GM06990 (cell line): ENCODE results near the gene RBM47.

Source experiments
- DNase-seq: peaks from one replicate; pipeline ENCODE4 v3.0.0-alpha.2; 2011; ENCODE audit not compliant: insufficient read length; ENCODE audit errors: extremely low read depth
- H3K27me3 ChIP-seq: replicated peaks from 2 replicates; pipeline ENCODE4 v1.6.0; 2011; ENCODE audit warnings: low read length; ENCODE audit not compliant: control insufficient read depth, insufficient read depth
- H3K36me3 ChIP-seq: 2 replicates; pipeline ENCODE4 v1.5.1; 2011; ENCODE audit warnings: low read length; ENCODE audit not compliant: control insufficient read depth, insufficient read depth
- H3K4me3 ChIP-seq: replicated peaks from 2 replicates; pipeline ENCODE4 v1.5.1; 2011; ENCODE audit warnings: low read depth, mild to moderate bottlenecking, control low read depth, low read length
- TF ChIP-seq, protein P1 (sequence below): IDR thresholded peaks from 2 replicates; pipeline ENCODE4 v1.5.1; 2011; ENCODE audit warnings: low read length, control low read depth, mild to moderate bottlenecking, inconsistent platforms; ENCODE audit not compliant: insufficient read depth, poor library complexity, severe bottlenecking

The RBM47 gene

DNA sequence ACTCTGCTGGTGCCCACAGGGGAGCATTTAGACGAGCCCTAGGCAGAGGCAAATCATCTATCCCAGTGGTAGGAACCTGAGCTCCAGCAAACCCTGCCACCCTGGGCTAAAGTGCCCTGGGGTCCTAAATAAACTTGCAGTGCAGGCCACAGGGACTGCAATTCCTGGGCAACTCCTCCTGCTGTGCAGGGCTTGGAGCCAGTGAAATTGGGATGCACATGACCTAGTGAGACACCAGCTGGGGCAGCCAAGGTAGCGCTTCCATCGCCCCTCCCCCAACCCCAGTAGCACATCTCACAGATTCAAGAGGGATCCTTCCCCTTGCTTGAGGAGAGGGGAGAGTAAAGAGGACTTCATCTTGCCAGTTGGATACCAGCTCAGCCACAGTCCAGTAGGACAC lies 250.4 kb downstream of the RBM47 start:
- no peaks in the 10 kb centered on the region for H3K36me3 ChIP-seq
- no peaks in the 10 kb centered on the region for H3K27me3 ChIP-seq
- no peak overlapping the region for H3K4me3 ChIP-seq
- TF ChIP-seq, protein P1, sequence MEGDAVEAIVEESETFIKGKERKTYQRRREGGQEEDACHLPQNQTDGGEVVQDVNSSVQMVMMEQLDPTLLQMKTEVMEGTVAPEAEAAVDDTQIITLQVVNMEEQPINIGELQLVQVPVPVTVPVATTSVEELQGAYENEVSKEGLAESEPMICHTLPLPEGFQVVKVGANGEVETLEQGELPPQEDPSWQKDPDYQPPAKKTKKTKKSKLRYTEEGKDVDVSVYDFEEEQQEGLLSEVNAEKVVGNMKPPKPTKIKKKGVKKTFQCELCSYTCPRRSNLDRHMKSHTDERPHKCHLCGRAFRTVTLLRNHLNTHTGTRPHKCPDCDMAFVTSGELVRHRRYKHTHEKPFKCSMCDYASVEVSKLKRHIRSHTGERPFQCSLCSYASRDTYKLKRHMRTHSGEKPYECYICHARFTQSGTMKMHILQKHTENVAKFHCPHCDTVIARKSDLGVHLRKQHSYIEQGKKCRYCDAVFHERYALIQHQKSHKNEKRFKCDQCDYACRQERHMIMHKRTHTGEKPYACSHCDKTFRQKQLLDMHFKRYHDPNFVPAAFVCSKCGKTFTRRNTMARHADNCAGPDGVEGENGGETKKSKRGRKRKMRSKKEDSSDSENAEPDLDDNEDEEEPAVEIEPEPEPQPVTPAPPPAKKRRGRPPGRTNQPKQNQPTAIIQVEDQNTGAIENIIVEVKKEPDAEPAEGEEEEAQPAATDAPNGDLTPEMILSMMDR, result no peak
- DNase-seq, result no peak

DNA sequence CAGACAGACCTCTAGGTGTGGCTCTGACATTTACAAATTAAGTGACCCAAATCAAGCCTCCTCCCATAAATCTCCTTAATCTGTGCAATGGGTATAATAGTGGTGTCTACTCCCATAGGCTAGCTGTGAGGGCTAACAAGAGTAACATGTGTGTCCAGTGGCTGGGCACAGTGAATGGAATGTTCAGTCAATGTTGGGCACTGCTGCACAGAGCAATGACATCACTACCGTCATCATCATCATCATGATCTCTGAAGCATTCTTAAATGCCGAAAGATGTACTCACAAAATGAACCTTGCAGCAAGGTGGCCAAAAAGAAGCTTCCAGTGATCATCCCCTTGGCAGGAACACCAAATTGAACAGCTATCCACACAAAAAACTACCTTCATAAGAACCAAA lies 251.0 kb downstream of the RBM47 start:
- Histone ChIP-seq H3K4me3 (no peak overlapping the region), H3K36me3 (no peaks in the 10 kb centered on the region), H3K27me3 (no peaks in the 10 kb centered on the region)
- TF ChIP-seq, protein P1, result no peak
- DNase-seq, result no peak

DNA sequence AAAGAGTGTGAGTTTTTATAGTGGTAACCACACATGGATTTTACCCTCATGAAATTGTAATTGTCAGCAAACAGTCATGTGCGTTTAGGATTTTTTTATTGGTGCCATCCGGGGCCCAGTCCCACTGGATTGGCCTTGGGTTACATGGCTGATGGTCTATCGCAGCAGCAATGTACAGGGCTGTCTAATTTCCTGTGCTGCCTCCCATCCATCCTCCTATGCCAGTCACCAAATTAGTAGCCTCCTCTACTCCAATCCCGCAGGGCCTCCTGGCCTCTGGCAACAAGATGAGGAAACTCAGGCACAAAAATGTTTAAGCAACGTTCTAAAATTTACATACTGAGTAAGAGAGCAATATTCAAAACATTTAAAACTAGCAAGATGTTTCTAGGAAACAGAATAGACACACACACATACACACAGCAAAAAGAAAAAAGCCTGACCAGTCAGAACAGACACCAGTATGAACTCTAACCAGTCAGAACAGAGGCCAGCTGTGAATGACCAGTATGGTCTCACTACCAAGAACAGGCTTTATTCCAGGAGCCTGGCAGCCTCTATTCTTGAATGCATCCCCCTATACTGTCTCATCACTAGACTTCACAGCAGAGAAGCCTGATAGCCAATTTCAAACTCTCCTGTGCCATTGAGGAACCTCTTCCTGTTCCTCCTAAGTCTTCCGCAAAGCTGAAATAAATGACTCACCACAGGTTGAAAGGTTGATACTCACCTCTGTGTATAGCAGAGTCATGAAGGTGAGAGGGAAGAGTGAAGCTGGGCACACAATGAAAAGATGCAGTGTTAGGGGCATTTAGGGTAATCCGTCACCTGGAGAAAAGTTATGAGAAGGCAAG lies 251.9 kb downstream of the RBM47 start:
- Histone ChIP-seq H3K36me3 (no peaks in the 10 kb centered on the region), H3K4me3 (no peak overlapping the region), H3K27me3 (no peaks in the 10 kb centered on the region)
- TF ChIP-seq, protein P1, result no peak
- DNase-seq, result no peak

DNA sequence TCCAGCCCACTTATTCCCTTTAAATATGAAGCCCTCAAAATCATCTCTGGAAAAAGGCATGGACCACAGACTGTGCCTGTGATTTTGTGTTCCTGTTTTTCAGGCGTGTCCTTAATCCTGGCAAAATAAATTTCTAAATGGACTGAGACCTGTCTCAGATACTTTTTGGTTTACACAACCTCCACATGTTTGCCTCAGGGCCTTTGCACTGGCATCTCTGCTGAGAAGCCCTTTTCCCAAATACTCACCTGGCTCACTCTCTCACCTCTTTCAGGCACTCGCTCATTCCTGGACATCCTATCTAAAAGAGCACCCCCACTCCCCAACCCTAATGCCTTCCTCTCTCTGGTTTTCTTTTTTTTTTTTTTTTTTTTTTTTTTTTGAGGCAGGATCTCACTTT lies 254.0 kb downstream of the RBM47 start:
- TF ChIP-seq, protein P1, result no peak
- no peaks in the 10 kb centered on the region for H3K36me3 ChIP-seq
- DNase-seq, result no peak
- H3K4me3 ChIP-seq, result no peak overlapping the region
- no peaks in the 10 kb centered on the region for H3K27me3 ChIP-seq

DNA sequence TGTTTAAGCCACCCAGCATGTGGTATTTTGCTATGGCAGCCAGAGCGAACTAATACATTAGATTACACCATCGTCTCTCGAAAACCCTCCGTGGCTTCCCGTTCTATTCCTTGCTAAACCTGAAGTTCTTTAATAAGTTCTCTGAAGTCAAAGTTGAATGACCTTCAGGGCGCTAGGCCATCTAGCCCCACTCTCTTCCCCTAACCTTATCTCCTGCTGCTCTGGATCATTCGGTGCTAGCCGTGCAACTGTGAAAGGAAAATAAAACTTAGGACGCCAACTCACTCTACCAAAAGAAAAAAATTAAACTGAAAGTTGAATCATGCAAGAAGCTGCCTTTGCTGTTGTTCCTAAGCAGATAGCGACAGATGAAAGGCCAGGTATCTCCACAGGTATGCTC lies 254.6 kb downstream of the RBM47 start:
- no peak for DNase-seq
- no peaks in the 10 kb centered on the region for H3K36me3 ChIP-seq
- TF ChIP-seq, protein P1, result no peak
- no peak overlapping the region for H3K4me3 ChIP-seq
- H3K27me3 ChIP-seq, result no peaks in the 10 kb centered on the region
